Hepatocyte (in vitro differentiated cells): ENCODE measurements around the gene STX1A. TPM values are rescaled to one million over a fixed set of nuclear protein-coding genes. Genes with fewer than 3 reads are reported as not detected.

Source experiments
- DNase-seq: peaks from one replicate; pipeline ENCODE4 v3.0.0-alpha.2; 2016; ENCODE audit warnings: low spot score
- H2AFZ ChIP-seq: fragments of 200-600 bp; sonication (generic); 2 replicates; pipeline ENCODE4 v1.6.0; 2016; ENCODE audit warnings: antibody characterized with exemption, mild to moderate bottlenecking
- H3K27ac ChIP-seq: fragments of 200-600 bp; sonication (generic); 2 replicates; pipeline ENCODE4 v1.5.1; 2016; ENCODE audit warnings: mild to moderate bottlenecking
- H3K27me3 ChIP-seq: fragments of 200-600 bp; sonication (generic); 2 replicates; pipeline ENCODE4 v1.6.1; 2016
- H3K36me3 ChIP-seq: fragments of 200-600 bp; sonication (generic); replicated peaks from 2 replicates; pipeline ENCODE4 v1.5.1; 2016; ENCODE audit warnings: low read depth; ENCODE audit not compliant: insufficient read depth
- H3K4me1 ChIP-seq: fragments of 200-600 bp; sonication (generic); 2 replicates; pipeline ENCODE4 v1.5.1; 2016; ENCODE audit warnings: mild to moderate bottlenecking, moderate library complexity; ENCODE audit not compliant: insufficient read depth
- H3K4me2 ChIP-seq: fragments of 200-600 bp; sonication (generic); 2 replicates; pipeline ENCODE4 v1.6.0; 2016
- H3K4me3 ChIP-seq: fragments of 200-600 bp; sonication (generic); 2 replicates; pipeline ENCODE4 v1.5.1; 2016; ENCODE audit warnings: mild to moderate bottlenecking
- H3K79me2 ChIP-seq: fragments of 200-600 bp; sonication (generic); 2 replicates; pipeline ENCODE4 v1.6.0; 2017; ENCODE audit warnings: mild to moderate bottlenecking
- H3K9me2 ChIP-seq: fragments of 200-600 bp; sonication (generic); replicated peaks from 2 replicates; pipeline ENCODE4 v1.6.0; 2017; ENCODE audit warnings: mild to moderate bottlenecking; ENCODE audit not compliant: insufficient read depth
- H3K9me3 ChIP-seq: fragments of 200-600 bp; sonication (generic); 2 replicates; pipeline ENCODE4 v1.5.1; 2016; ENCODE audit warnings: low read depth, mild to moderate bottlenecking
- H4K20me1 ChIP-seq: fragments of 200-600 bp; sonication (generic); 2 replicates; pipeline ENCODE4 v1.6.0; 2016; ENCODE audit warnings: mild to moderate bottlenecking; ENCODE audit not compliant: insufficient read depth, poor library complexity, severe bottlenecking
- EZH2 ChIP-seq: fragments of 200-600 bp; sonication (generic); IDR thresholded peaks from 2 replicates; pipeline ENCODE4 v1.6.1; 2016; ENCODE audit warnings: antibody characterized with exemption, mild to moderate bottlenecking, borderline replicate concordance
- EZH2phosphoT487 ChIP-seq: fragments of 200-600 bp; sonication (generic); IDR thresholded peaks from one replicate; pipeline ENCODE4 v1.6.1; 2018; ENCODE audit warnings: antibody characterized with exemption, mild to moderate bottlenecking, low read depth, moderate library complexity; ENCODE audit not compliant: unreplicated experiment, severe bottlenecking
- WGBS: methylation state at CpG from one replicate; pipeline ENCODE4 v1.1.6; 2016; ENCODE audit warnings: low lambda C conversion rate; ENCODE audit errors: missing lambda C conversion rate; 5-methylcytosine and 5-hydroxymethylcytosine counted together
- polyA plus RNA-seq: library from polyadenylated mRNA; unstranded; fragments of >200 nt; fragmentation: Nextera tagmentation; extraction: Ambion mirVana; gene quantifications from 2 replicates; pipeline ENCODE4 v1.2.1, GENCODE V29; 2016
- total RNA-seq: library from RNA; depleted of rRNA; stranded (reverse); fragments of >200 nt; gene quantifications from 2 replicates; pipeline ENCODE4 v1.2.3, GENCODE V29; 2014
- TF ChIP-seq, protein P1 (sequence below): fragments of 200-600 bp; sonication (generic); IDR thresholded peaks from 2 replicates; pipeline ENCODE4 v1.5.1; 2016; ENCODE audit warnings: antibody characterized with exemption, mild to moderate bottlenecking; ENCODE audit not compliant: poor library complexity

STX1A gene
- total and polyA plus RNA-seq, 2 experiments from 2014 or later, result 22.8 to 27.1 TPM

DNA sequence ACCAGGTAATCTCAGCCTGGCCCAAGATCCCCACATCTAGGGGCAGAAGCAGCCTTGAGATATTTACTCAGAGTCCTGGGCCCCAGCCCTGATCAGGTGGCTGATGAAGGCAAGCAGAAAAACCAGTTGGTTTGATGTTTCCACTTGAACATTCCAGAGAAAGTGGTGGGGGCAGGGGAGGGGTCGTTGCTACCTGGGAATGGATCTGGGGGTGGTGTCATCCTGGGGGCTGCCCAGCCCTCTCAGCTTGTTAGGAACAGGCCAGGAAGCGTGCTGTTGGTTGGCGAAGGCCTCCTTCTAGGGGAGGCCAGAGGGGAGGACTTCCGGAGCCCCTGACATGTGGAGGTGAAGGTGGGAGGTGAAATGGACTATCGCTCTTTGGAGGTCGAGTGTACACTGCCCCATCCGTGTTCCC, 22.9 kb upstream of the STX1A start:
- 36% methylated on average over 7 of the region's 7 CpGs for WGBS
- Histone ChIP-seq H4K20me1 (no peaks in the 10 kb centered on the region), H3K27ac (peak overlapping the region; percentile 98), H3K9me3 (no peaks in the 10 kb centered on the region), H3K4me2 (peak overlapping the region; percentile 66), H3K4me1 (peaks cover 36% of the 10 kb centered on the region), H3K27me3 (no peaks in the 10 kb centered on the region), H3K9me2 (no peaks in the 10 kb centered on the region), H2AFZ (no peak overlapping the region), H3K79me2 (peaks cover 12% of the 10 kb centered on the region), H3K4me3 (no peak overlapping the region), H3K36me3 (no peaks in the 10 kb centered on the region)
- TF ChIP-seq EZH2phosphoT487, result no peak
- TF ChIP-seq EZH2, result no peak
- TF ChIP-seq, protein P1, sequence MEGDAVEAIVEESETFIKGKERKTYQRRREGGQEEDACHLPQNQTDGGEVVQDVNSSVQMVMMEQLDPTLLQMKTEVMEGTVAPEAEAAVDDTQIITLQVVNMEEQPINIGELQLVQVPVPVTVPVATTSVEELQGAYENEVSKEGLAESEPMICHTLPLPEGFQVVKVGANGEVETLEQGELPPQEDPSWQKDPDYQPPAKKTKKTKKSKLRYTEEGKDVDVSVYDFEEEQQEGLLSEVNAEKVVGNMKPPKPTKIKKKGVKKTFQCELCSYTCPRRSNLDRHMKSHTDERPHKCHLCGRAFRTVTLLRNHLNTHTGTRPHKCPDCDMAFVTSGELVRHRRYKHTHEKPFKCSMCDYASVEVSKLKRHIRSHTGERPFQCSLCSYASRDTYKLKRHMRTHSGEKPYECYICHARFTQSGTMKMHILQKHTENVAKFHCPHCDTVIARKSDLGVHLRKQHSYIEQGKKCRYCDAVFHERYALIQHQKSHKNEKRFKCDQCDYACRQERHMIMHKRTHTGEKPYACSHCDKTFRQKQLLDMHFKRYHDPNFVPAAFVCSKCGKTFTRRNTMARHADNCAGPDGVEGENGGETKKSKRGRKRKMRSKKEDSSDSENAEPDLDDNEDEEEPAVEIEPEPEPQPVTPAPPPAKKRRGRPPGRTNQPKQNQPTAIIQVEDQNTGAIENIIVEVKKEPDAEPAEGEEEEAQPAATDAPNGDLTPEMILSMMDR, result no peak
- peak; percentile 73 for DNase-seq

DNA sequence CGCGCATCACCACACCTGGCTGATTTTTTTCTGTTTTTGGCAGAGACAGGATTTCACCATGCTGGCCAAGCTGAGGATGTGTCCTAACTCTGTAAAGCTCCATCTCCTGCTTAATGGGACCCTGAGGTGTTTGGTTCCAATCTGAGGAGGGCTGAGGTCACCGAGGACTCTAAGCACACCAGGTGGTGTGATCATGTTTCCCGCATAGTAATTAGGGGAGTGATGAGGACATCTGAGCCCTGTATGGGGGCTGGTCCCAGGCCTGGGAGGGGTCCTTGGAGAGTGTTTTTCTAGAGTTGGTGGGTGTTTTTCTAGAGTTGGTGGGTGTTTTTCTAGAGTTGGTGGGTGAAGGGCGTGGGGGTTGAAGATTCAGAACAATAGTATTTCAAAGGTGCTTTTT, 22.1 kb upstream of the STX1A start:
- H3K9me3 ChIP-seq, result no peaks in the 10 kb centered on the region
- H3K4me3 ChIP-seq, result no peak overlapping the region
- H3K27ac ChIP-seq, result peak overlapping the region; percentile 98
- H2AFZ ChIP-seq, result no peak overlapping the region
- WGBS, result 58% methylated on average over 5 of the region's 5 CpGs
- no peak for DNase-seq
- no peaks in the 10 kb centered on the region for H3K9me2 ChIP-seq
- H3K4me1 ChIP-seq, result peaks cover 41% of the 10 kb centered on the region
- H3K4me2 ChIP-seq, result peak overlapping the region; percentile 66
- TF ChIP-seq EZH2phosphoT487 (no peak), EZH2 (no peak)
- TF ChIP-seq, protein P1, result no peak
- H4K20me1 ChIP-seq, result no peaks in the 10 kb centered on the region
- H3K79me2 ChIP-seq, result peaks cover 19% of the 10 kb centered on the region
- no peaks in the 10 kb centered on the region for H3K27me3 ChIP-seq
- H3K36me3 ChIP-seq, result no peaks in the 10 kb centered on the region

DNA sequence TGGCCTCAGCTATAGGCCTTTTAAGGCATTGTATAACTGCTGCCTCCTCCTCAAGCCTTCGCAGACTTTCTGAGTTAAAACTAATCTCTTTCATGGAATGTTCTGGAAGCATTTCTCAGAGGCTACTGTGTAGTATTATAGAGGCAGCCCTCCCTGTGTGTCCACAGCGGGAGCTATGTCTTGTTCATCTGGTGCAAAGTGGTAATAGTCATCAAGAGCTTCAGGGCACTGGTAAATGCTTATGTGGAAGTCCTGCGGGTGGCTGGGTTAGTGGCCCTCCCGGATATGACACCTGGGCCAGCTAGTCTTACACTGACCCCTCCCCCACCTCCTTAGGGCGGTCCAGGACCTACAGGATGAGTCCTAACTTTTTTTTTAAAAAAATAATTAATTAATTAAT, 21.3 kb upstream of the STX1A start:
- Histone ChIP-seq H3K36me3 (no peaks in the 10 kb centered on the region), H3K9me2 (no peaks in the 10 kb centered on the region), H4K20me1 (no peaks in the 10 kb centered on the region), H3K4me2 (no peak overlapping the region), H3K4me3 (no peak overlapping the region), H3K9me3 (no peaks in the 10 kb centered on the region), H3K27me3 (no peaks in the 10 kb centered on the region), H3K79me2 (peaks cover 21% of the 10 kb centered on the region), H3K27ac (peak overlapping the region; percentile 98), H2AFZ (no peak overlapping the region), H3K4me1 (peaks cover 41% of the 10 kb centered on the region)
- WGBS, result 55% methylated on average over 5 of the region's 5 CpGs
- DNase-seq, result peak; percentile 38
- TF ChIP-seq EZH2phosphoT487, result no peak
- TF ChIP-seq EZH2, result no peak
- TF ChIP-seq, protein P1, result no peak

DNA sequence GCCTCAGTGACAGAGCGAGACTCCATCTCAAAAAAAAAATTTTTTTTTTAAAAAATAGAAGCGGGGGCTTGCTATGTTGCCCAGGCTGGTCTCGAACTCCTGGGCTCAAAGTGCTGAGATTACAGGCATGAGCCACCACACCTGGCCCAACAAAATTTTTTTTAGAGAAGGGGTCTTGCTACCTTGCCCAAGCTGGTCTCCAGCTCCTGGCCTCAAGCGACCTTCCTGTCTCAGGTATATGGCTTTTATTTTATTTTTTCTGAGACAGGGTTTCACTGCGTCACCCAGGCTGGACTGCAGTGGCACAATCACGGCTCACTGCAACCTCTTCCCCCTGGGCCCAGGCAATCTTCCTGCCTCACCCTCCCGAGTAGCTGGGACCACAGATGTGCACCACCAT, 20.7 kb upstream of the STX1A start:
- Histone ChIP-seq H4K20me1 (no peaks in the 10 kb centered on the region), H3K9me2 (no peaks in the 10 kb centered on the region), H3K36me3 (no peaks in the 10 kb centered on the region), H3K27ac (peak overlapping the region; percentile 98), H3K79me2 (peaks cover 21% of the 10 kb centered on the region), H3K27me3 (no peaks in the 10 kb centered on the region), H3K9me3 (no peaks in the 10 kb centered on the region), H3K4me3 (no peak overlapping the region), H3K4me1 (peaks cover 43% of the 10 kb centered on the region), H3K4me2 (no peak overlapping the region), H2AFZ (no peak overlapping the region)
- no peak for DNase-seq
- TF ChIP-seq, protein P1, result no peak
- no peak for TF ChIP-seq EZH2phosphoT487
- no peak for TF ChIP-seq EZH2
- 92% methylated on average over 7 of the region's 7 CpGs for WGBS
